Natural killer cell (primary cell): ENCODE results near the gene DUS4L. TPM values are rescaled to one million over a fixed set of nuclear protein-coding genes. Genes with fewer than 3 reads are reported as not detected.

ENCODE experiments used
- ATAC-seq, 3 donors: fragments of 150-1000 bp in 2 of 3; fragments of 200-7000 bp in 1 of 3; cut with Tn5 transposase; 1 replicate in 1 of 3; 2 replicates in 2 of 3; pipeline ENCODE4 v1.10.0; 2021; ENCODE audit warnings: mild to moderate bottlenecking in 2 of 3, moderate library complexity in 2 of 3
- DNase-seq, 2 donors: peaks; one replicate each; pipeline versions ENCODE4 v3.0.0 to v3.0.0-alpha.2; 2013 to 2021; ENCODE audit warnings: mixed read lengths in 1 of 2
- H3K27ac ChIP-seq: one replicate; pipeline ENCODE4 v1.5.1; 2013; ENCODE audit warnings: mild to moderate bottlenecking, low read length
- H3K27me3 ChIP-seq: one replicate; pipeline ENCODE4 v1.6.1; 2013; ENCODE audit warnings: low read length; ENCODE audit not compliant: control insufficient read depth, insufficient read depth
- H3K36me3 ChIP-seq: one replicate; pipeline ENCODE4 v1.6.1; 2013; ENCODE audit warnings: low read length; ENCODE audit not compliant: control insufficient read depth, insufficient read depth
- H3K4me1 ChIP-seq: one replicate; pipeline ENCODE4 v1.6.1; 2013; ENCODE audit warnings: low read length; ENCODE audit not compliant: control insufficient read depth, insufficient read depth
- H3K4me3 ChIP-seq: one replicate; pipeline ENCODE4 v1.5.1; 2013; ENCODE audit warnings: low read length
- H3K9me3 ChIP-seq: one replicate; pipeline ENCODE4 v1.6.1; 2013; ENCODE audit warnings: low read length; ENCODE audit not compliant: control insufficient read depth, insufficient read depth
- H3K27ac Mint-ChIP-seq, 2 donors: one replicate each; pipeline ENCODE4 v1.8.0; 2022; ENCODE audit warnings: mild to moderate bottlenecking in 2 of 2, mixed read lengths in 2 of 2, moderate library complexity in 1 of 2
- H3K27me3 Mint-ChIP-seq, 2 donors: one replicate each; pipeline ENCODE4 v1.8.0; 2022; ENCODE audit warnings: low read depth in 2 of 2, mixed read lengths in 2 of 2
- H3K36me3 Mint-ChIP-seq: one replicate; pipeline ENCODE4 v1.8.0; 2022; ENCODE audit warnings: mixed read lengths
- H3K4me1 Mint-ChIP-seq, 2 donors: one replicate each; pipeline ENCODE4 v1.8.0; 2022; ENCODE audit warnings: mixed read lengths in 2 of 2
- H3K4me3 Mint-ChIP-seq: one replicate; pipeline ENCODE4 v1.8.0; 2022; ENCODE audit warnings: mild to moderate bottlenecking, moderate library complexity, mixed read lengths
- H3K9me3 Mint-ChIP-seq, 2 donors: one replicate each; pipeline ENCODE4 v1.8.0; 2022; ENCODE audit warnings: mixed read lengths in 2 of 2
- CTCF ChIP-seq: fragments of 200-600 bp; IDR thresholded peaks from one replicate; pipeline ENCODE4 v1.8.0; 2022; ENCODE audit warnings: antibody characterized with exemption
- WGBS: methylation state at CpG from one replicate; pipeline ENCODE4 v1.1.7; 2013; ENCODE audit warnings: missing lambda C conversion rate; ENCODE audit not compliant: insufficient coverage; 5-methylcytosine and 5-hydroxymethylcytosine counted together
- intact Hi-C: fragments of 100-400 bp; cut with micrococcal nuclease; formaldehyde crosslinking; loops from one replicate; pipeline ENCODE4 v1.14.2; 2022
- total RNA-seq, 4 donors: library from RNA; stranded (reverse); fragments of 120-200 nt in 1 of 4; gene quantifications; one replicate each; pipeline versions ENCODE4 v1.2.3 to v1.2.4, GENCODE V29; 2013 to 2022

DUS4L gene
- total RNA-seq, 3 donors from 2014 or later (not counting 1 experiment from before 2014, with no cell fraction given), result 5.5 to 10.5 (median 9.1) TPM

- intact Hi-C loops, result no loop called here
- Mint-ChIP-seq H3K27ac (no peak overlapping the region), H3K4me3 (no peak overlapping the region), H3K36me3 (peaks cover 16% of the 10 kb centered on the region), H3K4me1 (no peaks in the 10 kb centered on the region), H3K9me3 (no peaks in the 10 kb centered on the region), H3K27me3 (no peaks in the 10 kb centered on the region)
- DNase-seq (no peak), ATAC-seq (no peak)
- Histone ChIP-seq H3K36me3 (peaks cover 6% of the 10 kb centered on the region), H3K4me3 (no peak overlapping the region), H3K9me3 (no peaks in the 10 kb centered on the region), H3K27me3 (no peaks in the 10 kb centered on the region), H3K4me1 (no peaks in the 10 kb centered on the region), H3K27ac (no peak overlapping the region)
- TF ChIP-seq CTCF, result no peak
- WGBS, result 93% methylated on average over 4 of the region's 4 CpGs
Observed at GRCh38 chr7:107573537-107573936, 9.8 kb downstream of the DUS4L start.

GRCh38 chr7:107579554-107579884 lies 15.7 kb downstream of the DUS4L start:
- intact Hi-C loops, result no loop called here
- DNase-seq (no peak), ATAC-seq (no peak)
- Mint-ChIP-seq H3K36me3 (no peaks in the 10 kb centered on the region), H3K27ac (peak overlapping the region; percentile 66 to 89), H3K9me3 (no peaks in the 10 kb centered on the region), H3K4me3 (peak overlapping the region; percentile 92), H3K27me3 (no peaks in the 10 kb centered on the region), H3K4me1 (peaks cover 15 to 20% of the 10 kb centered on the region in 2 donors)
- Histone ChIP-seq H3K4me1 (peaks cover 4% of the 10 kb centered on the region), H3K4me3 (peak overlapping the region; percentile 96), H3K9me3 (no peaks in the 10 kb centered on the region), H3K36me3 (no peaks in the 10 kb centered on the region), H3K27me3 (no peaks in the 10 kb centered on the region), H3K27ac (peak overlapping the region; percentile 75)
- TF ChIP-seq CTCF, result no peak
- 3% methylated on average over 8 of the region's 9 CpGs for WGBS

GRCh38 chr7:107579885-107580715 lies 16.3 kb downstream of the DUS4L start, which contains the start of gene BCAP29:
BCAP29 (plus strand) TSS chr7:107580246; CDS start chr7:107580773, 527 bp downstream.
- under 1% methylated on average over 89 of the region's 89 CpGs for WGBS
- Histone ChIP-seq H3K9me3 (no peaks in the 10 kb centered on the region), H3K4me3 (peak within 1 kb of the TSS; percentile 96), H3K36me3 (no peaks in the 10 kb centered on the region), H3K4me1 (peaks cover 4% of the 10 kb centered on the region), H3K27ac (peak within 1 kb of the TSS; percentile 77), H3K27me3 (no peaks in the 10 kb centered on the region)
- ATAC-seq (peak; percentile 93 to 96 (median 96)), DNase-seq (peak; percentile 65 to 85)
- no peak for TF ChIP-seq CTCF
- H3K4me3 Mint-ChIP-seq, result peak within 1 kb of the TSS; percentile 92
- no peaks in the 10 kb centered on the region for H3K36me3 Mint-ChIP-seq
- no peaks in the 10 kb centered on the region for H3K27me3 Mint-ChIP-seq
- intact Hi-C loops, result loop anchor here (10.0 kb wide), 1 partner anchor 315 kb away; the partner anchor contains the start of gene DLD
- H3K9me3 Mint-ChIP-seq, result no peaks in the 10 kb centered on the region
- peak within 1 kb of the TSS; percentile 66 to 89 for H3K27ac Mint-ChIP-seq
- H3K4me1 Mint-ChIP-seq, result peaks cover 15 to 20% of the 10 kb centered on the region in 2 donors
